ENCODE data around the gene SPAM1.
A peak's percentile ranks its signal among the peaks of the same experiment; 100 is the strongest.

SPAM1 gene

GRCh38 chr7:123929107-123929506 lies 4.1 kb downstream of the SPAM1 start:
- no peaks in the 10 kb centered on the region for H3K36me3 ChIP-seq (ENCODE audit: insufficient read depth, low read length)
- no peak overlapping the region for H2AFZ ChIP-seq (ENCODE audit: low read depth, low read length)
- H3K4me1 ChIP-seq (ENCODE audit: insufficient read depth, low read length), result no peaks in the 10 kb centered on the region
- H3K27me3 ChIP-seq (ENCODE audit: insufficient read depth, low read length), result peaks cover 2% of the 10 kb centered on the region
- no peak overlapping the region for H3K4me3 ChIP-seq (ENCODE audit: low read length)
- H3K9me3 ChIP-seq (ENCODE audit: low read length), result no peaks in the 10 kb centered on the region

- Histone ChIP-seq H3K27me3 (ENCODE audit: insufficient read depth, low read length) (peaks cover 2% of the 10 kb centered on the region), H3K4me3 (ENCODE audit: low read length) (no peak overlapping the region), H3K4me1 (ENCODE audit: insufficient read depth, low read length) (no peaks in the 10 kb centered on the region), H2AFZ (ENCODE audit: low read depth, low read length) (no peak overlapping the region), H3K36me3 (ENCODE audit: insufficient read depth, low read length) (no peaks in the 10 kb centered on the region), H3K9me3 (ENCODE audit: low read length) (no peaks in the 10 kb centered on the region)
These were observed 4.6 kb downstream of the SPAM1 start for GRCh38 chr7:123929655-123930054.

GRCh38 chr7:123935436-123936381 lies 10.7 kb downstream of the SPAM1 start:
- H3K9me3 ChIP-seq (ENCODE audit: low read length), result no peaks in the 10 kb centered on the region
- no peaks in the 10 kb centered on the region for H3K36me3 ChIP-seq (ENCODE audit: insufficient read depth, low read length)
- no peaks in the 10 kb centered on the region for H3K27me3 ChIP-seq (ENCODE audit: insufficient read depth, low read length)
- H3K4me1 ChIP-seq (ENCODE audit: insufficient read depth, low read length), result no peaks in the 10 kb centered on the region
- H3K4me3 ChIP-seq (ENCODE audit: low read length), result no peak overlapping the region
- H2AFZ ChIP-seq (ENCODE audit: low read depth, low read length), result no peak overlapping the region

GRCh38 chr7:123936388-123936787 lies 11.3 kb downstream of the SPAM1 start:
- Histone ChIP-seq H3K36me3 (ENCODE audit: insufficient read depth, low read length) (no peaks in the 10 kb centered on the region), H2AFZ (ENCODE audit: low read depth, low read length) (no peak overlapping the region), H3K9me3 (ENCODE audit: low read length) (no peaks in the 10 kb centered on the region), H3K4me1 (ENCODE audit: insufficient read depth, low read length) (no peaks in the 10 kb centered on the region), H3K4me3 (ENCODE audit: low read length) (no peak overlapping the region), H3K27me3 (ENCODE audit: insufficient read depth, low read length) (no peaks in the 10 kb centered on the region)

GRCh38 chr7:123939784-123940183 lies 14.7 kb downstream of the SPAM1 start:
- Histone ChIP-seq H3K27me3 (ENCODE audit: insufficient read depth, low read length) (no peaks in the 10 kb centered on the region), H3K36me3 (ENCODE audit: insufficient read depth, low read length) (no peaks in the 10 kb centered on the region), H3K9me3 (ENCODE audit: low read length) (no peaks in the 10 kb centered on the region), H3K4me3 (ENCODE audit: low read length) (no peak overlapping the region), H3K4me1 (ENCODE audit: insufficient read depth, low read length) (peaks cover 7% of the 10 kb centered on the region), H2AFZ (ENCODE audit: low read depth, low read length) (no peak overlapping the region)

GRCh38 chr7:123941391-123942180 lies 16.5 kb downstream of the SPAM1 start:
- Histone ChIP-seq H3K4me3 (ENCODE audit: low read length) (no peak overlapping the region), H3K36me3 (ENCODE audit: insufficient read depth, low read length) (no peaks in the 10 kb centered on the region), H3K9me3 (ENCODE audit: low read length) (no peaks in the 10 kb centered on the region)

GRCh38 chr7:123944395-123944794 lies 19.4 kb downstream of the SPAM1 start:
- H3K4me3 ChIP-seq (ENCODE audit: low read length), result no peak overlapping the region
- H3K4me1 ChIP-seq (ENCODE audit: insufficient read depth, low read length), result peaks cover 9% of the 10 kb centered on the region
- H3K36me3 ChIP-seq (ENCODE audit: insufficient read depth, low read length), result no peaks in the 10 kb centered on the region
- no peak overlapping the region for H2AFZ ChIP-seq (ENCODE audit: low read depth, low read length)
- H3K27me3 ChIP-seq (ENCODE audit: insufficient read depth, low read length), result no peaks in the 10 kb centered on the region
- H3K9me3 ChIP-seq (ENCODE audit: low read length), result no peaks in the 10 kb centered on the region

More at GRCh38 chr7:123941391-123942180, 16.5 kb downstream of the SPAM1 start:
- H2AFZ ChIP-seq (ENCODE audit: low read depth, low read length), result no peak overlapping the region
- peaks cover 9% of the 10 kb centered on the region for H3K4me1 ChIP-seq (ENCODE audit: insufficient read depth, low read length)
- no peaks in the 10 kb centered on the region for H3K27me3 ChIP-seq (ENCODE audit: insufficient read depth, low read length)

- H3K27me3 ChIP-seq (ENCODE audit: insufficient read depth, low read length), result no peaks in the 10 kb centered on the region
- no peaks in the 10 kb centered on the region for H3K9me3 ChIP-seq (ENCODE audit: low read length)
- H3K4me1 ChIP-seq (ENCODE audit: insufficient read depth, low read length), result peaks cover 9% of the 10 kb centered on the region
- H3K36me3 ChIP-seq (ENCODE audit: insufficient read depth, low read length), result no peaks in the 10 kb centered on the region
- H2AFZ ChIP-seq (ENCODE audit: low read depth, low read length), result no peak overlapping the region
- H3K4me3 ChIP-seq (ENCODE audit: low read length), result no peak overlapping the region
These were observed 20.9 kb downstream of the SPAM1 start for GRCh38 chr7:123945938-123946337.

- Histone ChIP-seq H3K9me3 (ENCODE audit: low read length) (no peaks in the 10 kb centered on the region), H2AFZ (ENCODE audit: low read depth, low read length) (no peak overlapping the region), H3K4me1 (ENCODE audit: insufficient read depth, low read length) (peaks cover 9% of the 10 kb centered on the region), H3K4me3 (ENCODE audit: low read length) (no peak overlapping the region), H3K36me3 (ENCODE audit: insufficient read depth, low read length) (no peaks in the 10 kb centered on the region), H3K27me3 (ENCODE audit: insufficient read depth, low read length) (no peaks in the 10 kb centered on the region)
These were observed 23.1 kb downstream of the SPAM1 start for GRCh38 chr7:123948136-123948535.

GRCh38 chr7:123958186-123958703 lies 33.2 kb downstream of the SPAM1 start:
- no peaks in the 10 kb centered on the region for H3K9me3 ChIP-seq (ENCODE audit: low read length)
- H3K4me3 ChIP-seq (ENCODE audit: low read length), result no peak overlapping the region
- no peak overlapping the region for H2AFZ ChIP-seq (ENCODE audit: low read depth, low read length)
- no peaks in the 10 kb centered on the region for H3K27me3 ChIP-seq (ENCODE audit: insufficient read depth, low read length)
- H3K36me3 ChIP-seq (ENCODE audit: insufficient read depth, low read length), result no peaks in the 10 kb centered on the region
- peaks cover 10% of the 10 kb centered on the region for H3K4me1 ChIP-seq (ENCODE audit: insufficient read depth, low read length)

GRCh38 chr7:123961771-123962170 lies 36.7 kb downstream of the SPAM1 start:
- Histone ChIP-seq H3K4me1 (ENCODE audit: insufficient read depth, low read length) (peaks cover 5% of the 10 kb centered on the region), H3K27me3 (ENCODE audit: insufficient read depth, low read length) (no peaks in the 10 kb centered on the region), H3K9me3 (ENCODE audit: low read length) (no peaks in the 10 kb centered on the region), H3K4me3 (ENCODE audit: low read length) (peak overlapping the region; percentile 23), H2AFZ (ENCODE audit: low read depth, low read length) (peak overlapping the region; percentile 68), H3K36me3 (ENCODE audit: insufficient read depth, low read length) (no peaks in the 10 kb centered on the region)

- H3K27me3 ChIP-seq (ENCODE audit: insufficient read depth, low read length), result no peaks in the 10 kb centered on the region
- no peaks in the 10 kb centered on the region for H3K36me3 ChIP-seq (ENCODE audit: insufficient read depth, low read length)
- no peak overlapping the region for H2AFZ ChIP-seq (ENCODE audit: low read depth, low read length)
- H3K4me1 ChIP-seq (ENCODE audit: insufficient read depth, low read length), result peaks cover 2% of the 10 kb centered on the region
- no peaks in the 10 kb centered on the region for H3K9me3 ChIP-seq (ENCODE audit: low read length)
- H3K4me3 ChIP-seq (ENCODE audit: low read length), result no peak overlapping the region
These were observed 41.9 kb downstream of the SPAM1 start for GRCh38 chr7:123966936-123967335.

GRCh38 chr7:123972045-123972444 lies 47.0 kb downstream of the SPAM1 start:
- no peak overlapping the region for H3K4me3 ChIP-seq (ENCODE audit: low read length)
- H3K9me3 ChIP-seq (ENCODE audit: low read length), result no peaks in the 10 kb centered on the region
- no peaks in the 10 kb centered on the region for H3K4me1 ChIP-seq (ENCODE audit: insufficient read depth, low read length)

More at GRCh38 chr7:123972045-123972444, 47.0 kb downstream of the SPAM1 start:
- Histone ChIP-seq H3K27me3 (ENCODE audit: insufficient read depth, low read length) (no peaks in the 10 kb centered on the region), H2AFZ (ENCODE audit: low read depth, low read length) (no peak overlapping the region), H3K36me3 (ENCODE audit: insufficient read depth, low read length) (no peaks in the 10 kb centered on the region)
